KMS-11 (cell line): Measurements from ENCODE around the gene RAB7A.
"Not testable (repeated sequence)": the region's sequence is repeated elsewhere in the genome, so short reads cannot be mapped to it uniquely, and the experiment has no call there.

Experiments used
- H2AFZ ChIP-seq: fragments of 200-600 bp; sonication (generic); 2 replicates; pipeline ENCODE4 v1.6.1; 2016; ENCODE audit warnings: antibody characterized with exemption, mixed run types, low read depth
- H3K27ac ChIP-seq: fragments of 200-600 bp; sonication (generic); 2 replicates; pipeline ENCODE4 v1.6.1; 2016; ENCODE audit warnings: mild to moderate bottlenecking, mixed run types
- H3K27me3 ChIP-seq: fragments of 200-600 bp; sonication (generic); 2 replicates; pipeline ENCODE4 v1.6.1; 2017; ENCODE audit warnings: mild to moderate bottlenecking, low read depth, mixed run types, moderate library complexity; ENCODE audit not compliant: insufficient read depth
- H3K36me3 ChIP-seq: fragments of 200-600 bp; sonication (generic); 2 replicates; pipeline ENCODE4 v1.6.1; 2017; ENCODE audit warnings: mild to moderate bottlenecking, mixed run types; ENCODE audit not compliant: insufficient read depth
- H3K4me1 ChIP-seq: fragments of 200-600 bp; sonication (generic); 2 replicates; pipeline ENCODE4 v1.6.1; 2016; ENCODE audit warnings: mild to moderate bottlenecking, low read depth, mixed run types; ENCODE audit not compliant: poor library complexity, severe bottlenecking
- H3K4me2 ChIP-seq: fragments of 200-600 bp; sonication (generic); 2 replicates; pipeline ENCODE4 v1.7.0; 2016; ENCODE audit warnings: mild to moderate bottlenecking, mixed run types
- H3K4me3 ChIP-seq: fragments of 200-600 bp; sonication (generic); IDR thresholded peaks from 2 replicates; pipeline ENCODE4 v1.6.1; 2017; ENCODE audit warnings: low read depth, low read length, mixed read lengths; ENCODE audit not compliant: insufficient read depth
- H3K79me2 ChIP-seq: fragments of 200-600 bp; sonication (generic); 2 replicates; pipeline ENCODE4 v1.6.1; 2016; ENCODE audit warnings: low read depth, mixed run types; ENCODE audit not compliant: insufficient read depth
- H3K9ac ChIP-seq: fragments of 200-600 bp; sonication (generic); 2 replicates; pipeline ENCODE4 v1.6.1; 2016; ENCODE audit warnings: mild to moderate bottlenecking, mixed run types
- H4K20me1 ChIP-seq: fragments of 200-600 bp; sonication (generic); 2 replicates; pipeline ENCODE4 v1.6.1; 2016; ENCODE audit warnings: mild to moderate bottlenecking, mixed run types; ENCODE audit not compliant: insufficient read depth
- TF ChIP-seq, protein P1 (sequence below): fragments of 200-600 bp; sonication (generic); conservative IDR thresholded peaks from 2 replicates; pipeline ENCODE4 v1.6.1; 2017; ENCODE audit warnings: low read depth, mild to moderate bottlenecking, antibody characterized with exemption, low read length, moderate library complexity, mixed read lengths

RAB7A gene

DNA sequence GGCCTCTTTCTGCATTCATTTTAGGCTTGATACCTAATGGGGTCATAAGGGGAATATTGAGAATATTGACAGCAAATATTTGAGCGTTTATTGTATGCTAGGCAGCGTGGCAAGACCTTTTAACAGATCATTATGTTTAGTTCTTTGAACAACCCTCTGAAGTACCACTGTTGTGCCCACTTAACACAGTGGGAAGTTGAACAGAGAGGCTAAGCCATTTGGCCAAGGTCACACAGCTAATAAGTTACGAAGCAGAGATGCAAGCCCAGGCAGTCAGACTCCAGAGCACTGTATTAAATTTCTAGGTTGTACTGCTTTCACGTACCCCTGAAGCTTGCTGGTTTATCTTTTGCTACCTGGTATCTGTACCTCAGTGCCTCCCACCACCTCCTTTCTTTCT is 1.1 kb downstream of the RAB7A start:
- TF ChIP-seq, protein P1, sequence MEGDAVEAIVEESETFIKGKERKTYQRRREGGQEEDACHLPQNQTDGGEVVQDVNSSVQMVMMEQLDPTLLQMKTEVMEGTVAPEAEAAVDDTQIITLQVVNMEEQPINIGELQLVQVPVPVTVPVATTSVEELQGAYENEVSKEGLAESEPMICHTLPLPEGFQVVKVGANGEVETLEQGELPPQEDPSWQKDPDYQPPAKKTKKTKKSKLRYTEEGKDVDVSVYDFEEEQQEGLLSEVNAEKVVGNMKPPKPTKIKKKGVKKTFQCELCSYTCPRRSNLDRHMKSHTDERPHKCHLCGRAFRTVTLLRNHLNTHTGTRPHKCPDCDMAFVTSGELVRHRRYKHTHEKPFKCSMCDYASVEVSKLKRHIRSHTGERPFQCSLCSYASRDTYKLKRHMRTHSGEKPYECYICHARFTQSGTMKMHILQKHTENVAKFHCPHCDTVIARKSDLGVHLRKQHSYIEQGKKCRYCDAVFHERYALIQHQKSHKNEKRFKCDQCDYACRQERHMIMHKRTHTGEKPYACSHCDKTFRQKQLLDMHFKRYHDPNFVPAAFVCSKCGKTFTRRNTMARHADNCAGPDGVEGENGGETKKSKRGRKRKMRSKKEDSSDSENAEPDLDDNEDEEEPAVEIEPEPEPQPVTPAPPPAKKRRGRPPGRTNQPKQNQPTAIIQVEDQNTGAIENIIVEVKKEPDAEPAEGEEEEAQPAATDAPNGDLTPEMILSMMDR = no peak
- Histone ChIP-seq H4K20me1 (peaks cover 30% of the 10 kb centered on the region), H3K4me2 (peak overlapping the region; percentile 95), H3K27me3 (no peaks in the 10 kb centered on the region), H3K4me3 (peak overlapping the region; percentile 79), H2AFZ (peak overlapping the region; percentile 93; the same call in 1 of the 2 replicates), H3K27ac (no peak overlapping the region), H3K9ac (peak overlapping the region; percentile 80), H3K4me1 (peaks cover 47% of the 10 kb centered on the region), H3K36me3 (no peaks in the 10 kb centered on the region), H3K79me2 (peaks cover 61% of the 10 kb centered on the region)

DNA sequence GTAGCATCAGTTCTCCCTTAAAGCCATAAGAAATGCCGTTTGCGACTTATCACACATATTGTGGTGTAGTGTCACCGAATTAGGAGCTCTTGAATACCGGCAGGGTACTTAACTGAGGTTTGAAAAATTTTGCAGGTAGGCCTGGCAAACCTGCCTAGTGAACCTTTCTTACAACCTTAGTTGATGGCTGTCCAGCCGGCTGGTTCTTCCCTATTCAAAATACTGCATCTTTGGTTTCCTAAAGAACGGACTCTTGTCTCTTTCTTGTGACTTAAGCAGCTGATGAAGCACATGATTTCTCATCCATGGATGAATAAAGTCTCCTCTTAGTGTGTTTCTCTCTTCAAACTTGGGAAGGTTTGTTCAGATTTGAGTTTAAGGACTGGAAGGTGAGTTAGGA is 1.5 kb downstream of the RAB7A start:
- no peaks in the 10 kb centered on the region for H3K36me3 ChIP-seq
- H3K27me3 ChIP-seq = no peaks in the 10 kb centered on the region
- H2AFZ ChIP-seq = no peak overlapping the region
- peak overlapping the region; percentile 80; the same call in 1 of the 2 replicates for H3K9ac ChIP-seq
- no peak overlapping the region for H3K4me3 ChIP-seq
- peak overlapping the region; percentile 95 for H3K4me2 ChIP-seq
- H3K4me1 ChIP-seq = peaks cover 47% of the 10 kb centered on the region
- H3K79me2 ChIP-seq = peaks cover 65% of the 10 kb centered on the region
- no peak overlapping the region for H3K27ac ChIP-seq
- H4K20me1 ChIP-seq = peaks cover 34% of the 10 kb centered on the region
- TF ChIP-seq, protein P1 = no peak

DNA sequence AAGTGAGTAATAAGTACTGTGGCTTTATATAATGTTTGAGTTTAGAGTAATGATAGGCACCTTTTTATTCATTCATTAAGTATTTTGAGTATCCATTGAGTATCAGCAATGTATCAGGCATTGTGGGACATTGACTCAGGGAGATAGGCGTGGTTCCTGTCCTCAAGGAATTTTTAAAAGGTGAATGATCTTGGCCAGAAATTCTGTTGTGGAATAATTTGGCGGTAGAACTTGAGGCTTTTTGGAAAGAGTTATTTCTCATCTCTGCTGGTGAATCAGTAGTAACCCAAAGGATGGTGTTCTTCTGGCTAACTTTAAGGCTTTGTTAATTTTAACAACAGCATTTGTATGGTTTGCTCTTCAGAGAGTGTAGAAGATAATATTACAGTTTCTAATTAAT is 2.0 kb downstream of the RAB7A start:
- Histone ChIP-seq H3K27ac (no peak overlapping the region), H3K4me3 (no peak overlapping the region), H2AFZ (no peak overlapping the region), H3K27me3 (no peaks in the 10 kb centered on the region), H3K79me2 (peaks cover 70% of the 10 kb centered on the region), H3K4me2 (peak overlapping the region; percentile 95), H3K36me3 (no peaks in the 10 kb centered on the region), H3K9ac (no peak overlapping the region; the same call in 1 of the 2 replicates), H4K20me1 (peaks cover 38% of the 10 kb centered on the region), H3K4me1 (peaks cover 47% of the 10 kb centered on the region)
- TF ChIP-seq, protein P1 = no peak

DNA sequence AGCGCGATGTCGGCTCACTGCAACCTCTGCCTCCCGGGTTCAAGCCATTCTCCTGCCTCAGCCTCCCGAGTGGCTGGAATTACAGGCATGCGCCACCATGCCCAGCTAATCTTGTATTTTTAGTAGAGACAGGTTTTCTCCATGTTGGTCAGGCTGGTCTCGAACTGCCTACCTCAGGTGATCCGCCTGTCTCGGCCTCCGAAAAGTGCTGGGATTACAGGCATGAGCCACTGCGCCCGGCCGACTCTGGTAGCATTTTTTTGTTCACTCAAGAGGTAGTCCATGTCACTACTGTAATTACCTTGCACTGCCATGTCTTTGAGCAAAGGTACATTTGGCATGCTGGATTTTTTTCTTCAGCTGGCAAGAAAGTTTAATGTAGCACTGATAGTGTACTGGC is 2.5 kb downstream of the RAB7A start:
- not testable (repeated sequence) for H3K4me2 ChIP-seq, H3K27ac ChIP-seq, H3K4me3 ChIP-seq, H3K27me3 ChIP-seq, H3K36me3 ChIP-seq, H3K9ac ChIP-seq, H2AFZ ChIP-seq
- H3K4me1 ChIP-seq = peaks cover 47% of the 10 kb centered on the region
- H3K79me2 ChIP-seq = peaks cover 75% of the 10 kb centered on the region
- peaks cover 43% of the 10 kb centered on the region for H4K20me1 ChIP-seq

DNA sequence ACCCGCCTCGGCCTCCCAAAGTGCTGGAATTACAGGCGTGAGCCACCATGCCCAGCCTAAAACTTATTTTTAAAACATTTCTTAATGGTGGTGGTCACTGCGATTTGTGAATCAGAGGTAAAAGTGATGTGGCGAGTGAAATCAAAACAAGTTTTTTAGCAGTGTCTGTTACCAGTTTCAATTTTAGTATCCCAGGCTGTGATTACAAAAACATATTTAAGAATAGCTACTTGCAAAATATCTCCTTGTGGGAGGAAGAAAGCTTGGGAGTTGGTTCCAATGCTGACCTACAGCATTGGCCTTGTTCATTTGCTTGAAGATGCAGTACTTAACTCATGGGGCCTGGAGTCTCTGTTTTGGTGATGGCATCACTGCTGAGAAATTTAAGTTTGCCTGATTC is 4.5 kb downstream of the RAB7A start:
- TF ChIP-seq, protein P1 = no peak
- H3K27ac ChIP-seq = no peak overlapping the region
- H3K4me3 ChIP-seq = no peak overlapping the region
- H3K4me1 ChIP-seq = peaks cover 38% of the 10 kb centered on the region
- no peaks in the 10 kb centered on the region for H3K27me3 ChIP-seq
- H2AFZ ChIP-seq = no peak overlapping the region
- H3K79me2 ChIP-seq = peaks cover 95% of the 10 kb centered on the region
- peaks cover 59% of the 10 kb centered on the region for H4K20me1 ChIP-seq
- H3K4me2 ChIP-seq = no peak overlapping the region; the same call in 1 of the 2 replicates
- no peaks in the 10 kb centered on the region for H3K36me3 ChIP-seq
- H3K9ac ChIP-seq = no peak overlapping the region
